ENCODE measurements around the gene H1-8.

The H1-8 gene

GRCh38 chr3:129556358-129556695 lies 13.4 kb downstream of the H1-8 start:
- no peak for DNase-seq (ENCODE audit: low read depth in 2 of 2)

- no peak for DNase-seq (ENCODE audit: low read depth in 2 of 2)
These were observed 14.0 kb downstream of the H1-8 start for GRCh38 chr3:129556890-129557547.

DNA sequence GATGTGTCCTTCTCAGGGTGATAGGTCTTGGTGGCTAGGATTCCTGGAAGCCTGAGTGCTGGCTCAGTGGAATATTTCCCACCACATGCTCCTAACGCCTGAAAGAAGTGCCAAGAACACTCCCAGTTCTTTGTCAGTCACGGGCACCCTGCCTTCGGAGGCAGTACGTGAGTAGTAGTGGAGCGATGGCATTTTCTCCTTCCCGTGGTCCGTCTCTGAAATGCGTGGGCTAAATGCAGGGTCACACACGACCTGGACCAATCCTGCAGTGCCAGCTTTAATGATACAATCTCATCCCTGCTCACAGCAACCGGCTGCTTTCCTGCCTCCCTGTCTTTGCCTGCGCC lies 14.5 kb downstream of the H1-8 start:
- DNase-seq (ENCODE audit: low read depth in 2 of 2) = no peak

- DNase-seq (ENCODE audit: low read depth in 2 of 2) = no peak
These were observed 15.3 kb downstream of the H1-8 start for GRCh38 chr3:129558081-129558771.

GRCh38 chr3:129558772-129559564 lies 16.0 kb downstream of the H1-8 start:
- no peak for DNase-seq (ENCODE audit: low read depth in 2 of 2)

GRCh38 chr3:129559565-129560079 lies 16.6 kb downstream of the H1-8 start:
- DNase-seq (ENCODE audit: low read depth in 2 of 2) = no peak

GRCh38 chr3:129560269-129560787 lies 17.4 kb downstream of the H1-8 start:
- DNase-seq (ENCODE audit: low read depth in 2 of 2) = no peak

GRCh38 chr3:129560911-129561594 lies 18.1 kb downstream of the H1-8 start:
- no peak for DNase-seq (ENCODE audit: low read depth in 2 of 2)

GRCh38 chr3:129561619-129562248 lies 18.8 kb downstream of the H1-8 start:
- DNase-seq (ENCODE audit: low read depth in 2 of 2) = no peak

DNA sequence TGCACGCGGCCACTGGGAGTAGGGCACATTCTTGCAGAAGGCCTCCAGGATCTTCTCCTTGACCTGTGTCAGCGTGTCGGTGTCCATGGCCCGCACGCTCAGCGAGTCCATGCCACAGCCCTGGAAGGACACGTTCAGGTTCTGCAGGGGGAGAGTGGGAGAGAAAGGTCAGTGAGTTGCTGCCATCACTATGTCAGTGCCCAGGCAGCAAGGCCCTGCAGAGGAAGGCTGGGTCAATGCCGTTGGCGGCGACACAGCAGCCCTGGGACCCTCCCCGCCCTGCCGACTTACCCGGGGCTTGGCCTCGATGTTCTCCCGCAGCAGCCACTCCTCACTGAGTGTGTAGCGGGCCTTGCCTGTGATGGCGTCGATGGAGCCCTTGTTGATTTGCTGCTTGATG lies 19.8 kb downstream of the H1-8 start:
- DNase-seq (ENCODE audit: low read depth in 2 of 2) = no peak

DNA sequence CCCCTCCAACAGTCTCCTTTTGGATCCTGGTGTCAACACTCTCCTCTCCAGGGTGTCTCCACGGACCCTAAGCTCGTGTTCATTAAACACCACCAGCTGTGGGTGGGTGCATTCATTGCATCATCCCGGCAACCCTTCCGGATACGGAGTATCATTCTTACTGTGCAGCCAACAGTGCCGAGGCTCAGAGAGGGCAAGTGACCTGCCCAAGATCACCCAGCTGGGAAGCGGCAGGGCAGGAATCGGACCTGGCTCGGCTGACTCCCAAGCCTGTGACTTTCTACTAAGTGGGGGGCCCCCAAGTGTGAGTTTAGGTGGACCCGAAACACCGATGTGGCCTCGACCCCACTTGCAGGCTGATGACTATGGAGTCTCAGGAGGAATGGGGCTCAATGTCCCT lies 20.4 kb downstream of the H1-8 start:
- DNase-seq (ENCODE audit: low read depth in 2 of 2) = no peak

DNA sequence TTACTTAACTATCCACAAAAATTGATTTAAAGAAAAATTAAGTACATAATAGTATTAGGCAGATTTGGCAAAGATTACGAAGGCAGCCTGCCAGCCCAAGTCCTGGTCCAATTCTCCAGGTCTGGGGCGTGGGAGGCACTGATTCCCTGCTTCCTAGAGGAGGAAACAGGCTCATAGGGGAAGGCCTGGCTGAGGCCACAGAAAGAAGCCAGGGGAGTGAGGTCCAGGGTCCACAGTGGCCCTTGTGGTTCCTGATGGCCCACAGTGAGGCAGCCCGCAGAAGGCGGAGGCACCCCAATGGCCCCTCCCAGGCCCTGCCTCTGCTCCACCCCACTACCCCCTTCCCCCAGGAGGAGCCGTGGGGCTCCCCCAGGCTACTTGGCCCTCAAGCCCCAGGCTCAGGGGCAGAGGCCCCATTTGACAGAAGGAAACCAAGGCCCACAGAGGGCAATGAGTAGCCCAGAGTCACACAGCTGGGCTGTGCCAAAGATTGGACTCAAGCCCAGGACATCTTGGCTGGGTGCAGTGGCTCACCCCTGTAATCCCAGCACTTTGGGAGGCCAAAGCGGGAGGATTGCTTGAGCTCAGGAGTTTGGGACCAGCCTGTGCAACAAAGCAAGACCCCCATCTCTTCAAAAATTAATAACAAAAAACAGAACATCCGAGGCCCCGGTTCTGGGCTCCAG lies 21.0 kb downstream of the H1-8 start:
- no peak for DNase-seq (ENCODE audit: low read depth in 2 of 2)

DNA sequence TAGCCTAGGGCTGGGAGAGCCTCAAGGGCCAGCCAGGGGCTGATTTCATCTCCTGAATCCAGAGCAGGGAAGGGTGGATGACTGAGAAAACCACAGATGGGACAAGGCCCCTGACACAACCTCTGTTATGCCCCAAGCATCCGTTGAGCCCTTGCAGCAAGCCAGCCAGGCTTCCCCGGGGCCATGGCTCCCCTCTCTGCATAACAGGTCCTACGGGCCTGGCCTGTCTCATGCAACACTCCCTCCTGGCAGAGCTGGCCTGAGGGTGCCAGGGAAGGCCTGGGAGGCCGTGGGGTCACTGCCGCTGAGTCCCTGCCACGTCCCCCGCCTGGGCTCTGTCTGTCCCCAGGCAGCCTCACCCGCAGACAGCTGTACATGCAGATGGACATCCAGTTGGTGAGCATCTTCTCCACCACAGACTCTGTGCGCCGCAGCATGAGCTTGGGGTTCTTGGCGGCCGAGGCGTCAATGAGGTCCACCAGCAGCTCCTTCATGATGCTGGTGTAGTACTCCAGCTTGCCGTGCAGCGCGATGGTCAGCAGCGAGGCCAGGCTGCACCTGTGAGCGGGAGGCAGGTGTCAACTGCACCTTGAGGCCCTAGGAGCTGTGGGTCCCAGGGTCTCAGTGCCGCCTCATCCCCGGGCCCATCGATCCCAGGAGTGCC lies 22.1 kb downstream of the H1-8 start:
- no peak for DNase-seq (ENCODE audit: low read depth in 2 of 2)

GRCh38 chr3:129565902-129566301 lies 22.9 kb downstream of the H1-8 start:
- DNase-seq (ENCODE audit: low read depth in 2 of 2) = no peak

- DNase-seq (ENCODE audit: low read depth in 2 of 2) = no peak
These were observed 24.3 kb downstream of the H1-8 start for GRCh38 chr3:129567176-129567705.

- no peak for DNase-seq (ENCODE audit: low read depth in 2 of 2)
These were observed 25.0 kb downstream of the H1-8 start for GRCh38 chr3:129567939-129568338.

- DNase-seq (ENCODE audit: low read depth in 2 of 2) = no peak
These were observed 26.9 kb downstream of the H1-8 start for GRCh38 chr3:129569856-129570255.

- no peak for DNase-seq (ENCODE audit: low read depth in 2 of 2)
These were observed 28.9 kb downstream of the H1-8 start for GRCh38 chr3:129571605-129572547.

GRCh38 chr3:129572603-129573002 lies 29.6 kb downstream of the H1-8 start:
- no peak for DNase-seq (ENCODE audit: low read depth in 2 of 2)
